Right atrium auricular region (tissue), 2 donors: Measurements from ENCODE around the gene LYPD5. TPM values are rescaled to one million over a fixed set of nuclear protein-coding genes. Genes with fewer than 3 reads are reported as not detected.

ENCODE experiments used
- DNase-seq: peaks from one replicate; pipeline ENCODE4 v3.0.0-alpha.2; 2019; ENCODE audit warnings: low spot score
- H3K27ac ChIP-seq, 2 donors: fragments of 200-600 bp; sonication (generic); 1 replicate in 1 of 2; 2 replicates in 1 of 2; pipeline ENCODE4 v1.5.1; 2016 to 2019
- H3K27me3 ChIP-seq, 2 donors: fragments of 200-600 bp; sonication (generic); one replicate each; pipeline versions ENCODE4 v1.5.1 to v1.6.0; 2017 to 2019
- H3K36me3 ChIP-seq: fragments of 200-600 bp; sonication (generic); one replicate; pipeline ENCODE4 v1.5.1; 2016
- H3K4me1 ChIP-seq, 2 donors: fragments of 200-600 bp; sonication (generic); one replicate each; pipeline versions ENCODE4 v1.5.1 to v1.6.0; 2017 to 2019
- H3K4me3 ChIP-seq, 2 donors: fragments of 200-600 bp; sonication (generic); 1 replicate in 1 of 2; 2 replicates in 1 of 2; pipeline ENCODE4 v1.5.1; 2017 to 2019; ENCODE audit warnings: mild to moderate bottlenecking in 1 of 2, moderate library complexity in 1 of 2
- H3K9me3 ChIP-seq, 2 donors: fragments of 200-600 bp; sonication (generic); one replicate each; pipeline ENCODE4 v1.5.1; 2019
- total RNA-seq, 2 donors: library from RNA; depleted of rRNA; stranded (reverse); fragments of >200 nt; gene quantifications; one replicate each; pipeline ENCODE4 v1.1.0, GENCODE V29; 2016
- TF ChIP-seq, protein P1 (sequence below), 2 donors: fragments of 200-600 bp; sonication (generic); IDR thresholded peaks; one replicate each; pipeline ENCODE4 v1.5.1; 2019; ENCODE audit warnings: antibody characterized with exemption in 2 of 2

Gene LYPD5, protein sequence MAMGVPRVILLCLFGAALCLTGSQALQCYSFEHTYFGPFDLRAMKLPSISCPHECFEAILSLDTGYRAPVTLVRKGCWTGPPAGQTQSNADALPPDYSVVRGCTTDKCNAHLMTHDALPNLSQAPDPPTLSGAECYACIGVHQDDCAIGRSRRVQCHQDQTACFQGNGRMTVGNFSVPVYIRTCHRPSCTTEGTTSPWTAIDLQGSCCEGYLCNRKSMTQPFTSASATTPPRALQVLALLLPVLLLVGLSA
- 1 to 10 TPM in 1 of 2 donors, under 1 TPM in 1; 0.63 to 3.9 TPM for total RNA-seq

DNA sequence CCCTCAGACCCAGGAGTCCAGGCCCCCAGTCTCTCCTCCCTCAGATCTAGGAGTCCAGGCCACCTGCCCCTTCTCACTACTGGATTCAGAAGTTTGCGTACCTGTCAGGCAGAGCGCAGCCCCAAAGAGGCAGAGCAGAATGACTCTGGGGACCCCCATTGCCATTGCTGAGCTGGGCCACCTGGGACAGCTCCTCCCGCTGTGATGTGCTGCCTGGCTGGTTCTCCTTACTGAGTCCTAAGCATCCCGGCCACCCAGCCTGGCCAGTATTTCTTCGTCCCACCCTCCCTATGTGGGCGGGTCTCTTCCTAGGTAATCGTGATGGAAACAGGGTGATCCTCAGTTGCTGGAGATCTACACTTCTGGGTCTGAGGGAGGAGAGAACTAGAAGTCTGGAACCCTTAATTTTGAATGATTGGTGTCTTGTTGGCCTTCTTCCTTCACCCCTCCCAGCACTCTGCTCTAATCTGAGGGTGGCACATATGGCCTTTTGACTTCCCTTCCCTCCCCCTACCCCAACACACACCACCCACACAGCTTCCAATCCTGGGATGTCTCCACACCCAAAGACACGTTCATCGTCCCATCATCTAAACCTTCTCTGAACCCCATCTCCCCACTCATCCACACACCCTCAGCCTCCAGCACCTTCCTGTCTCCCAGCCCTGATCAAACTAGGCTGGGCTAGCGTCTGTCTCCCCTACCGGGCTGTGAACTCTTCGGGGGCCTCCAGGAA is at the start of gene LYPD5:
TSS of gene LYPD5 (minus strand) at position 232 of the 736 bp plus-strand sequence. CDS start at position 165, 67 bp downstream.
- Histone ChIP-seq H3K4me1 (peaks cover 0 to 13% of the 10 kb centered on the region in 2 donors), H3K9me3 (no peaks in the 10 kb centered on the region), H3K27ac (no peak within 1 kb of the TSS), H3K27me3 (no peaks in the 10 kb centered on the region), H3K36me3 (no peaks in the 10 kb centered on the region), H3K4me3 (no peak within 1 kb of the TSS)
- no peak for DNase-seq
- TF ChIP-seq, protein P1, sequence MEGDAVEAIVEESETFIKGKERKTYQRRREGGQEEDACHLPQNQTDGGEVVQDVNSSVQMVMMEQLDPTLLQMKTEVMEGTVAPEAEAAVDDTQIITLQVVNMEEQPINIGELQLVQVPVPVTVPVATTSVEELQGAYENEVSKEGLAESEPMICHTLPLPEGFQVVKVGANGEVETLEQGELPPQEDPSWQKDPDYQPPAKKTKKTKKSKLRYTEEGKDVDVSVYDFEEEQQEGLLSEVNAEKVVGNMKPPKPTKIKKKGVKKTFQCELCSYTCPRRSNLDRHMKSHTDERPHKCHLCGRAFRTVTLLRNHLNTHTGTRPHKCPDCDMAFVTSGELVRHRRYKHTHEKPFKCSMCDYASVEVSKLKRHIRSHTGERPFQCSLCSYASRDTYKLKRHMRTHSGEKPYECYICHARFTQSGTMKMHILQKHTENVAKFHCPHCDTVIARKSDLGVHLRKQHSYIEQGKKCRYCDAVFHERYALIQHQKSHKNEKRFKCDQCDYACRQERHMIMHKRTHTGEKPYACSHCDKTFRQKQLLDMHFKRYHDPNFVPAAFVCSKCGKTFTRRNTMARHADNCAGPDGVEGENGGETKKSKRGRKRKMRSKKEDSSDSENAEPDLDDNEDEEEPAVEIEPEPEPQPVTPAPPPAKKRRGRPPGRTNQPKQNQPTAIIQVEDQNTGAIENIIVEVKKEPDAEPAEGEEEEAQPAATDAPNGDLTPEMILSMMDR (IDR thresholded peaks at IDR 0.05), result no peak

DNA sequence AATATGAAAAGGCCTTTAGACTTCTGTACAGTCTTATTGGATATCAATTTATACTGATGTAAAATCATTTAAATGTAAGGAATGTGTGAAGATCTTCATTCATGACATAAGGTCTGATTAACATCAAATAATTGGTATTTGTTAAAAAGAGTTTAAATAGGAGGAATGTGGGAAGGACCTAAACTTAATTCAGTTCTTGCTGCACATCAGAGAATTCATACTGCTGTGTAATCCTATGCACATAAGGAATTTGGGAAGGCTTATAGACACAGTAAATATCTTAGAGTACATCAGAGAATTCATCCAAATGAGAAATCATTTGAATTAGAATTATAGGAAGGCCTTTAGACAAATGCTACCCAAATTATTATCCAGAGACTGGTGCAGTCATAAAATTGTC is 46.6 kb upstream of the LYPD5 start:
- no peaks in the 10 kb centered on the region for H3K27me3 ChIP-seq
- TF ChIP-seq, protein P1 (IDR thresholded peaks at IDR 0.05), result no peak
- no peak for DNase-seq
- H3K4me1 ChIP-seq, result no peaks in the 10 kb centered on the region
- H3K4me3 ChIP-seq, result no peak overlapping the region
- peaks cover 52 to 100% of the 10 kb centered on the region in 2 donors for H3K9me3 ChIP-seq
- H3K27ac ChIP-seq, result no peak overlapping the region
- H3K36me3 ChIP-seq, result peaks cover 55% of the 10 kb centered on the region

DNA sequence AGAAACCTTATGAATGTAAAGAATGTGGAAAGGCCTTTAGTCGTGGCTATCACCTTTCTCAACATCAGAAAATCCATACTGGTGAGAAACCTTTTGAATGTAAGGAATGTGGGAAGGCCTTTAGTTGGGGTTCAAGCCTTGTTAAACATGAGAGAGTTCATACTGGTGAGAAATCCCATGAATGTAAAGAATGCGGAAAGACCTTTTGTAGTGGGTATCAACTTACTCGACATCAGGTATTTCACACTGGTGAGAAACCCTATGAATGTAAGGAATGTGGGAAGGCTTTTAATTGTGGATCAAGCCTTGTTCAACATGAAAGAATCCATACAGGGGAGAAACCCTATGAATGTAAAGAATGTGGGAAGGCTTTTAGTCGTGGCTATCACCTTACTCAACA is 45.6 kb upstream of the LYPD5 start:
- Histone ChIP-seq H3K36me3 (peaks cover 64% of the 10 kb centered on the region), H3K27me3 (no peaks in the 10 kb centered on the region), H3K4me3 (no peak overlapping the region), H3K9me3 (peaks cover 52 to 100% of the 10 kb centered on the region in 2 donors), H3K27ac (no peak overlapping the region), H3K4me1 (no peaks in the 10 kb centered on the region)
- TF ChIP-seq, protein P1 (IDR thresholded peaks at IDR 0.05), result no peak
- no peak for DNase-seq

DNA sequence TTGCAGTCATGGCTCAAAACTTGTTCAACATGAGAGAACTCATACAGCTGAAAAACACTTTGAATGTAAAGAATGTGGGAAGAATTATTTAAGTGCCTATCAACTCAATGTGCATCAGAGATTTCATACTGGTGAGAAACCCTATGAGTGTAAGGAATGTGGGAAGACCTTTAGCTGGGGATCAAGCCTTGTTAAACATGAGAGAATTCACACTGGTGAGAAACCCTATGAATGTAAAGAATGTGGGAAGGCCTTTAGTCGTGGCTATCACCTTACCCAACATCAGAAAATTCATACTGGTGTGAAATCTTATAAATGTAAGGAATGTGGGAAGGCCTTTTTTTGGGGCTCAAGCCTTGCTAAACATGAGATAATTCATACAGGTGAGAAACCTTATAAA is 45.0 kb upstream of the LYPD5 start:
- DNase-seq, result no peak
- Histone ChIP-seq H3K36me3 (peaks cover 70% of the 10 kb centered on the region), H3K4me3 (no peak overlapping the region), H3K27me3 (no peaks in the 10 kb centered on the region), H3K9me3 (peaks cover 52 to 100% of the 10 kb centered on the region in 2 donors), H3K27ac (no peak overlapping the region), H3K4me1 (no peaks in the 10 kb centered on the region)
- TF ChIP-seq, protein P1 (IDR thresholded peaks at IDR 0.05), result no peak

DNA sequence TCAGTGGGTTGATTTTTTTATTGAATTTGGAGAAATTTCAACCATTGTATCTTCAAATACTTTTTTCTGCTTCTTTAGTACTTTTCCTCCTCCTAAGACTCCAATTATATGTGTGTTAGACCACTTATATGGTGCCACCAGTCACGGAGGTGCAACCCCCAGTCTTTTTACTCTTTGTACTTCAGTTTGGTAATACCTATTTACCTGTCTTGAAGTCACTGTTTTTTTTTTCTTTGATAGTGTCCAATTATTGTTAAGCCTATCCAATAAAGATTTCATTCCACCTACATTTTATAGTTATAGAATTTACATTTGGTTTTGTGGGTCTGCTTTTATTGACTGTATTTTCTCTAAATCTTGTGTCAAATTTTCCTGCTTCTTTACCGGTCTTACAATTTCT is 39.8 kb upstream of the LYPD5 start:
- Histone ChIP-seq H3K4me1 (no peaks in the 10 kb centered on the region), H3K27me3 (no peaks in the 10 kb centered on the region), H3K9me3 (peaks cover 35 to 100% of the 10 kb centered on the region in 2 donors), H3K36me3 (peaks cover 96% of the 10 kb centered on the region), H3K4me3 (no peak overlapping the region), H3K27ac (no peak overlapping the region)
- DNase-seq, result no peak
- TF ChIP-seq, protein P1 (IDR thresholded peaks at IDR 0.05), result no peak
